Omental fat pad (tissue), 4 donors: ENCODE data around the gene PPP1R17. TPM values are rescaled to one million over a fixed set of nuclear protein-coding genes. Genes with fewer than 3 reads are reported as not detected.

Experiments used
- ATAC-seq: fragments of 150-250 bp; one replicate; pipeline ENCODE4 v1.9.1; 2016; ENCODE audit warnings: mild to moderate bottlenecking, moderate library complexity; ENCODE audit not compliant: low FRiP score
- DNase-seq: peaks from one replicate; pipeline ENCODE4 v3.0.0-alpha.2; 2019; ENCODE audit warnings: low spot score
- CTCF ChIP-seq, 3 donors: fragments of 450-650 bp; IDR thresholded peaks; one replicate each; pipeline ENCODE4 v1.5.1; 2016 to 2017; ENCODE audit warnings: antibody characterized with exemption in 3 of 3, mild to moderate bottlenecking in 3 of 3, moderate library complexity in 2 of 3
- total RNA-seq, 4 donors: library from RNA; depleted of rRNA; stranded (reverse); fragments of >200 nt; gene quantifications; one replicate each; pipeline ENCODE4 v1.1.0, GENCODE V29; 2016

Gene PPP1R17
- total RNA-seq, 4 donors from 2014 or later = not detected

- DNase-seq (no peak), ATAC-seq (peak; percentile 58)
- no peak for TF ChIP-seq CTCF (IDR thresholded peaks at IDR 0.05)
Measured at GRCh38 chr7:31695859-31696614, 9.0 kb downstream of the PPP1R17 start.

- TF ChIP-seq CTCF (IDR thresholded peaks at IDR 0.05) = no peak
- no peak for DNase-seq
Measured at GRCh38 chr7:31699050-31699449, 12.0 kb downstream of the PPP1R17 start.

GRCh38 chr7:31702354-31702753 lies 15.3 kb downstream of the PPP1R17 start:
- ATAC-seq (no peak), DNase-seq (no peak)
- no peak for TF ChIP-seq CTCF (IDR thresholded peaks at IDR 0.05)

More at GRCh38 chr7:31699050-31699449, 12.0 kb downstream of the PPP1R17 start:
- ATAC-seq = no peak

GRCh38 chr7:31705377-31705776 lies 18.4 kb downstream of the PPP1R17 start:
- TF ChIP-seq CTCF (IDR thresholded peaks at IDR 0.05) = no peak
- ATAC-seq = no peak
- no peak for DNase-seq

GRCh38 chr7:31707089-31707488 lies 20.1 kb downstream of the PPP1R17 start:
- no peak for DNase-seq
- ATAC-seq = no peak
- no peak for TF ChIP-seq CTCF (IDR thresholded peaks at IDR 0.05)

GRCh38 chr7:31710171-31710570 lies 23.2 kb downstream of the PPP1R17 start:
- TF ChIP-seq CTCF (IDR thresholded peaks at IDR 0.05) = no peak
- ATAC-seq (no peak), DNase-seq (no peak)

GRCh38 chr7:31716355-31716754 lies 29.3 kb downstream of the PPP1R17 start:
- ATAC-seq (no peak), DNase-seq (no peak)
- TF ChIP-seq CTCF (IDR thresholded peaks at IDR 0.05) = no peak
